ENCODE measurements around the gene DSCAM.
"Not testable (repeated sequence)": the region's sequence is repeated elsewhere in the genome, so short reads cannot be mapped to it uniquely, and the experiment has no call there.

The DSCAM gene

GRCh38 chr21:40200126-40200525 is 646.8 kb downstream of the DSCAM start:
- DNase-seq = peak; percentile 66

GRCh38 chr21:40194185-40194980 is 652.6 kb downstream of the DSCAM start:
- peak; percentile 90 for DNase-seq

- DNase-seq = no peak
Measured at GRCh38 chr21:40191616-40192015, 655.3 kb downstream of the DSCAM start.

GRCh38 chr21:40191196-40191595 is 655.8 kb downstream of the DSCAM start:
- no peak for DNase-seq

GRCh38 chr21:40187946-40188654 is 658.9 kb downstream of the DSCAM start:
- DNase-seq = no peak

- no peak for DNase-seq
Measured at GRCh38 chr21:40187244-40187643, 659.7 kb downstream of the DSCAM start.

- no peak for DNase-seq
Measured at GRCh38 chr21:40186045-40186444, 660.9 kb downstream of the DSCAM start.

- DNase-seq = no peak
Measured at GRCh38 chr21:40185208-40185607, 661.8 kb downstream of the DSCAM start.

GRCh38 chr21:40182491-40182890 is 664.5 kb downstream of the DSCAM start:
- not testable (repeated sequence) for DNase-seq

GRCh38 chr21:40179166-40179565 is 667.8 kb downstream of the DSCAM start:
- DNase-seq = no peak

- DNase-seq = no peak
Measured at GRCh38 chr21:40178726-40179125, 668.2 kb downstream of the DSCAM start.

- no peak for DNase-seq
Measured at GRCh38 chr21:40177979-40178378, 669.0 kb downstream of the DSCAM start.

- DNase-seq = peak; percentile 94
Measured at GRCh38 chr21:40176724-40177123, 670.2 kb downstream of the DSCAM start.

GRCh38 chr21:40173816-40174215 is 673.1 kb downstream of the DSCAM start:
- DNase-seq = no peak

- no peak for DNase-seq
Measured at GRCh38 chr21:40169971-40170370, 677.0 kb downstream of the DSCAM start.

GRCh38 chr21:40166291-40166843 is 680.6 kb downstream of the DSCAM start:
- DNase-seq = no peak

GRCh38 chr21:40165773-40166070 is 681.2 kb downstream of the DSCAM start:
- DNase-seq = no peak

GRCh38 chr21:40164905-40165772 is 681.8 kb downstream of the DSCAM start:
- no peak for DNase-seq

- DNase-seq = no peak
Measured at GRCh38 chr21:40162075-40162474, 684.9 kb downstream of the DSCAM start.

- DNase-seq = no peak
Measured at GRCh38 chr21:40160911-40161310, 686.0 kb downstream of the DSCAM start.

- DNase-seq = no peak
Measured at GRCh38 chr21:40158366-40158765, 688.6 kb downstream of the DSCAM start.

GRCh38 chr21:40155563-40155962 is 691.4 kb downstream of the DSCAM start:
- DNase-seq = no peak

GRCh38 chr21:40153351-40153750 is 693.6 kb downstream of the DSCAM start:
- DNase-seq = no peak
